NCI-H2029 treated with DMSO at 0.1 percent for 48 hours (cell line): ENCODE measurements around the gene SCAF1.

ENCODE experiments used
- DNase-seq: peaks from one replicate; lab custom pipeline; 2025; lab: John Stamatoyannopoulos, UW

SCAF1 gene

DNA sequence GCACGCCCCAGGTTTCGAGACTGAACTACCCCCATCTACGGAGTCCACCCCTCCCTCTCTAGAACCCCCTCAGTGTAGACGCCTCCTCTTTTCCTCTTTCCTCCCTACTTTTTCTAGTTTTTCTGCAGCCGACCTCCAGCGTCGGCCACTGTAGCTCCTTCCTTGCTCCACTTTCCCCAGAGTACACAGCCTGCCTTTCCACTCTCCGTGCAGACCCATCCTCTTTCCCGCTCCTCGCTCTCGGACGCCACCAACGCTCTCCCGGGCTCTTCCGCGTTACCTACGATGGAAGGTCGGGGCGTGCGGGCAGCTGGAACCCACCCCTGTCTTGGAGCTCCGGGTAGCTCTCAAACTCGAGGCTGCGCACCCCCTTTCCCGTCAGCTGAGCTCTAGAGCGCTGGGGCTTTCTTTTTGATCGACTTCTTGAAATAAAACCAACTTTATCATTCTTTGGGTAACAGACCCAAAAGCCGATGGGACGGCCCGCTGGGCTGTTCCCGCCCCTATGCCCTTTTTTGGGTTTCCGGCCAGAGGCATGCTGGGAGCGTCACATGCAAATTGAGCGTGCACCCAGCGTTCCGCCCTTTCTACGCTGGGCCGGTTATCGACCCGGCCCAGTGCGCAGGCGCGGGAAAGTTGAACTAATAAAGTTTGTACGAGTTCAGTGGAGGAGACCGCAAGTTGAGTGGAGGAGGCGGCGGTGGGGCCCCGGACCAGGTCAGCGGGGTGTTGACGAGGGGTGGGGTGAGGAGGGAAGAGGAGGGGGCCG is 23.5 kb downstream of the SCAF1 start, which contains the start of the genes BCL2L12 and IRF3:
Gene BCL2L12 (plus strand): TSS at position 583 of the 769 bp plus-strand sequence. CDS start 760 bp downstream, outside the sequence.
Gene IRF3 (minus strand): TSS at position 507 of the 769 bp plus-strand sequence. CDS start 1,019 bp downstream, outside the sequence.
- peak; percentile 92 for DNase-seq

GRCh38 chr19:49666120-49666444 is 24.1 kb downstream of the SCAF1 start:
- DNase-seq, result no peak

- no peak for DNase-seq
These were observed 25.5 kb downstream of the SCAF1 start for GRCh38 chr19:49667473-49667872.

GRCh38 chr19:49669516-49669915 is 27.5 kb downstream of the SCAF1 start:
- DNase-seq, result no peak

DNA sequence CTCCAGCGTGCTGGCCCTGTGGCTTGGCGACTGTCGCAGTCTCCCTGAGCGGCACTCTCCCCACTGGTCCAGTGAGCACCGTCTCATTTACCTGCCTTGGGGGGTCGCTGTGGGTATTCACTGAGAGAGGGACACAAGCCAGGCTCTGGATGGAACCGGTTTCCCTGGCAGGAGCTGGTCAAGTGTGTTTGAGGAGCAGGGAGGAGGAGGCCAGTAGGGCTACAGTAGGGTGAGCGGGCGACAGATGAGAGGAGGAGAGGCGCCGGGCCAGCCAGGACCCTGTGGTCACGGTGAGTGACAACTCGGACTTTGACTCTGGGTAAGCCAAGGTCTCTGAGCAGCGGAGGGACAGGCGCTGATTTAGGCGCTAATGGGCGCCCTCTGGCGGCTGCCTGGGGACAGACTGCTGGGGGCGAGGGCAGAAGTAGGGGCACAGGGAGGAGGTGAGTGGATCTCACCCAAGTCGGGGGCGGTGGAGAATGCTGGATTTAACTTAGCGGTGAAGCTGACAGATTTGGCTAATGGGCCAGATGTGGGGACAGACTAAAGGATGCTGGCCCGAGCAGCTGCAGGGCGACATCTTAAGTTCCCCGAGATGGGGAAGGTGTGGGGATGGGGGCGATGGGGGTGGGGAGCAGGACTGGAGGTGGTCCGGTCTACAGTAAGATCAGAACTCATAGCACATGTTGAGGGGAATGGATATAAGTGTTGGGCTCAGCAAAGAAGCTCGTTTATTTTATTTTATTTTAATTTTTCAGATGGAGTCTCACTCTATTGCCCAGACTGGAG is 30.3 kb downstream of the SCAF1 start:
- DNase-seq, result peak; percentile 33

- peak; percentile 95 for DNase-seq
These were observed 34.3 kb downstream of the SCAF1 start for GRCh38 chr19:49676136-49676783.

DNA sequence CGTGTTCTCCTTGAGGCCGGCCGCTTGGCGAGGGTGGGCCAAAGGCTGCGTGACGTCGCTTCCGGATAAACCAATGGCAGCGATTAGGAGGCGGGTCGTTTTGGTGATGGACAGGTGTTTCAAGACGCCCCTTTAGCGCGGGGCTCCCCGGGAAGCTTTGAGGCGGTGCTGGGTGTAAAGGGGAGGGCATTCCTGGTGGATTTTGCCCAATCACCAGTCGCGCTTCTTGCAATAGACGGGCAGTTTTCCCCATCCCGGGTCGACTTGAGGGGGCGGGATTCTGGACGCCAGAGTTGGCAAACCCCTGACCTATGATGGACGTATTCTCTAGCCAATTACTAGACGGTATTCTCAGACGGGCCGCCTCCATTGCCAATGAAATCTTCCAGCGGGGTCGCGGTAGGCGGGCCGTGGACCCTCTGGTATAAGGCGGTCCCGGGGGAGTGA is 34.8 kb downstream of the SCAF1 start:
- DNase-seq, result peak; percentile 99

- no peak for DNase-seq
These were observed 35.4 kb downstream of the SCAF1 start, which contains the start of gene PRMT1 for GRCh38 chr19:49677231-49677900. TSS of gene PRMT1 (plus strand) at chr19:49677271. CDS start at chr19:49677281, 10 bp downstream.

- DNase-seq, result peak; percentile 2
These were observed 36.1 kb downstream of the SCAF1 start for GRCh38 chr19:49677901-49678674.

GRCh38 chr19:49678985-49679770 is 37.2 kb downstream of the SCAF1 start:
- DNase-seq, result peak; percentile 0

- no peak for DNase-seq
These were observed 37.9 kb downstream of the SCAF1 start for GRCh38 chr19:49679771-49680413.

- peak; percentile 74 for DNase-seq
These were observed 38.7 kb downstream of the SCAF1 start for GRCh38 chr19:49680421-49681351.

DNA sequence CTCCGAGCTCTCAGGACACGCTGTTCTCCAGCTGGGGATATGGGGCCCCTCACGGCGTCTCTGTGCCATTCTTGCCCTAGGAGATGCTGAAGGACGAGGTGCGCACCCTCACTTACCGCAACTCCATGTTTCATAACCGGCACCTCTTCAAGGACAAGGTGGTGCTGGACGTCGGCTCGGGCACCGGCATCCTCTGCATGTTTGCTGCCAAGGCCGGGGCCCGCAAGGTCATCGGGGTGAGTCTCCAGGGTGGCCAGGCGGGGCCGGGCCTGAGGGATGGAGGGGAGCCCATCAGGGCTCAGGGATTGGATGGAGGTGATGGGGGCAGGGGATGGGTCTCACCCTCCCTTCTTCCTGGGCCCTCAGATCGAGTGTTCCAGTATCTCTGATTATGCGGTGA is 39.8 kb downstream of the SCAF1 start:
- no peak for DNase-seq

GRCh38 chr19:49682274-49682673 is 40.3 kb downstream of the SCAF1 start:
- no peak for DNase-seq

- DNase-seq, result no peak
These were observed 41.8 kb downstream of the SCAF1 start for GRCh38 chr19:49683814-49684250.

DNA sequence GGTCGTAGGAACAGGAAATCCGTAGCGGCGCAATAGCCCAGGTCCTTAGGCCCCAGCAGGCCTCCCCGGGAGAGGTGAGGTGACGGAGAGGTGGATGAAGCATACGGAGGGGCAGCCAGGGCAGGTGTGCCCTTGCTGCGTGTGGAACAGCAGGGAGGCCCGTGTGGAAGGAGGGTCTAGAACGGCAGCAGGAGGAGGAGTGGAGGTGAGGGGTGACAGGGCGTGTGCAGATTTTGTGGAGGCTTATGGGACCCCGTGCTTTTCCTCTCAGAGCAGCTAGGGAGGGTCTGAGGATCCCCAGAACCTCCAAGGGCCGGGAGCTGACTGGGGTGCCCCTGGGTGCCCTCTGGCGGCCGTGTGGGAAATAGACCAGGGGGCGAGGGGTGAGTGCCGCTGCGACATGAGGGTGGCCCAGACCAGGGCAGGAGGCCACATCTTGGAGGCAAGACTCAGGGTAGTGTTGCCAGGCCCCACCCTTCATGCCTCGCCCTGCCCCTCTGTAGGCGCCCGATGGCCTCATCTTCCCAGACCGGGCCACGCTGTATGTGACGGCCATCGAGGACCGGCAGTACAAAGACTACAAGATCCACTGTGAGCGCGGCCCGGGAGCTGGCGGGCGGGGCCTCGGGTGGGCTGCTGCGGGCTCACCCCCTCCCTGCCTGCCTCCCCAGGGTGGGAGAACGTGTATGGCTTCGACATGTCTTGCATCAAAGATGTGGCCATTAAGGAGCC is 42.4 kb downstream of the SCAF1 start:
- no peak for DNase-seq

DNA sequence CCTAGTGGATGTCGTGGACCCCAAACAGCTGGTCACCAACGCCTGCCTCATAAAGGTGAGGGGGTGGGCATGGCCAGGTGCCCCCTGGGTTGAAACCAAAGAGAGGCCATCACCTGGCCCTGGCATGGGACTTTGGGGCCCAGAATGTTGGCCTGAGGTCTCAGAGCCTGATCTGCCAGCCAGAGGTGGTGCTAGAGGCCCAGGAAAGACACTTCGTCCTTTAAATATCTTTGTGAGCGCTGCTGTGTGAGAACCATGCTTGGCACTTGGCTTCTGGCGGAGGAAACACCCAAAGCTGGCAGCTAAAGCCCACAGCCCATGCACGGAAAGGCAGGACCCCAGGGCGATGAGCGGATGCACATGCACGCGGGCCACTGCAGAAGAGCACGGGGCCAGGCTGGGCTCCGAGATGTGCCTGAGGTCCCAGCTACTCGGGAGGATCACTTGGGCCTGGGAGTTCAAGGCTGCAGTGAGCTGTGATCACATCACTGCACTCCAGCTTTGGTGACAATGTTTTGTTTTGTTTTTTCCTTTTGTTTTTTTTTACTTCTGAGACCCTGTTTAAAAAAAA is 43.1 kb downstream of the SCAF1 start:
- DNase-seq, result no peak
